OCI-LY1 (cell line): ENCODE data around the gene CD164.

ENCODE experiments used
- CTCF ChIP-seq: fragments of 200-600 bp; sonication (generic), shearing (Covaris generic); IDR thresholded peaks from 2 replicates; pipeline ENCODE4 v1.5.1; 2017; ENCODE audit warnings: mild to moderate bottlenecking, antibody characterized with exemption, low read length, moderate library complexity, mixed read lengths
- EZH2 ChIP-seq: fragments of 200-600 bp; sonication (generic), shearing (Covaris generic); IDR thresholded peaks from 2 replicates; pipeline ENCODE4 v1.8.0; 2017; ENCODE audit warnings: borderline replicate concordance, mixed run types, mild to moderate bottlenecking, antibody characterized with exemption, low read length, moderate library complexity, mixed read lengths

GRCh38 chr6:109336221-109336961 is 45.9 kb downstream of the CD164 start:
- TF ChIP-seq CTCF (no peak), EZH2 (no peak)
